Natural killer cell (primary cell): Measurements from ENCODE around the gene SPTLC1. TPM values are rescaled to one million over a fixed set of nuclear protein-coding genes. Genes with fewer than 3 reads are reported as not detected.

ENCODE experiments used
- ATAC-seq, 3 donors: fragments of 150-1000 bp in 2 of 3; fragments of 200-7000 bp in 1 of 3; cut with Tn5 transposase; 1 replicate in 1 of 3; 2 replicates in 2 of 3; pipeline ENCODE4 v1.10.0; 2021; ENCODE audit warnings: mild to moderate bottlenecking in 2 of 3, moderate library complexity in 2 of 3
- DNase-seq, 2 donors: peaks; one replicate each; pipeline versions ENCODE4 v3.0.0 to v3.0.0-alpha.2; 2013 to 2021; ENCODE audit warnings: mixed read lengths in 1 of 2
- H3K27ac ChIP-seq: one replicate; pipeline ENCODE4 v1.5.1; 2013; ENCODE audit warnings: mild to moderate bottlenecking, low read length
- H3K27me3 ChIP-seq: one replicate; pipeline ENCODE4 v1.6.1; 2013; ENCODE audit warnings: low read length; ENCODE audit not compliant: control insufficient read depth, insufficient read depth
- H3K36me3 ChIP-seq: one replicate; pipeline ENCODE4 v1.6.1; 2013; ENCODE audit warnings: low read length; ENCODE audit not compliant: control insufficient read depth, insufficient read depth
- H3K4me1 ChIP-seq: one replicate; pipeline ENCODE4 v1.6.1; 2013; ENCODE audit warnings: low read length; ENCODE audit not compliant: control insufficient read depth, insufficient read depth
- H3K4me3 ChIP-seq: one replicate; pipeline ENCODE4 v1.5.1; 2013; ENCODE audit warnings: low read length
- H3K9me3 ChIP-seq: one replicate; pipeline ENCODE4 v1.6.1; 2013; ENCODE audit warnings: low read length; ENCODE audit not compliant: control insufficient read depth, insufficient read depth
- H3K27ac Mint-ChIP-seq, 2 donors: one replicate each; pipeline ENCODE4 v1.8.0; 2022; ENCODE audit warnings: mild to moderate bottlenecking in 2 of 2, mixed read lengths in 2 of 2, moderate library complexity in 1 of 2
- H3K27me3 Mint-ChIP-seq, 2 donors: one replicate each; pipeline ENCODE4 v1.8.0; 2022; ENCODE audit warnings: low read depth in 2 of 2, mixed read lengths in 2 of 2
- H3K36me3 Mint-ChIP-seq: one replicate; pipeline ENCODE4 v1.8.0; 2022; ENCODE audit warnings: mixed read lengths
- H3K4me1 Mint-ChIP-seq, 2 donors: one replicate each; pipeline ENCODE4 v1.8.0; 2022; ENCODE audit warnings: mixed read lengths in 2 of 2
- H3K4me3 Mint-ChIP-seq: one replicate; pipeline ENCODE4 v1.8.0; 2022; ENCODE audit warnings: mild to moderate bottlenecking, moderate library complexity, mixed read lengths
- H3K9me3 Mint-ChIP-seq, 2 donors: one replicate each; pipeline ENCODE4 v1.8.0; 2022; ENCODE audit warnings: mixed read lengths in 2 of 2
- WGBS: methylation state at CpG from one replicate; pipeline ENCODE4 v1.1.7; 2013; ENCODE audit warnings: missing lambda C conversion rate; ENCODE audit not compliant: insufficient coverage; 5-methylcytosine and 5-hydroxymethylcytosine counted together
- intact Hi-C: fragments of 100-400 bp; cut with micrococcal nuclease; formaldehyde crosslinking; loops from one replicate; pipeline ENCODE4 v1.14.2; 2022
- total RNA-seq, 4 donors: library from RNA; stranded (reverse); fragments of 120-200 nt in 1 of 4; gene quantifications; one replicate each; pipeline versions ENCODE4 v1.2.3 to v1.2.4, GENCODE V29; 2013 to 2022
- TF ChIP-seq, protein P1 (sequence below): fragments of 200-600 bp; IDR thresholded peaks from one replicate; pipeline ENCODE4 v1.8.0; 2022; ENCODE audit warnings: antibody characterized with exemption

SPTLC1 gene
- total RNA-seq, 3 donors from 2014 or later (not counting 1 experiment from before 2014, with no cell fraction given) = 45.6 to 59.3 (median 47.8) TPM

- H3K36me3 Mint-ChIP-seq = no peaks in the 10 kb centered on the region
- no peaks in the 10 kb centered on the region for H3K36me3 ChIP-seq
- no peak overlapping the region for H3K27ac Mint-ChIP-seq
- no peak for ATAC-seq
- 87% methylated on average over 8 of the region's 8 CpGs for WGBS
- H3K9me3 ChIP-seq = no peaks in the 10 kb centered on the region
- no peak overlapping the region for H3K27ac ChIP-seq
- H3K4me3 ChIP-seq = no peak overlapping the region
- intact Hi-C loops = no loop called here
- H3K4me1 Mint-ChIP-seq = peaks cover 16 to 18% of the 10 kb centered on the region in 2 donors
- H3K27me3 Mint-ChIP-seq = peaks cover 35 to 44% of the 10 kb centered on the region in 2 donors
- H3K4me3 Mint-ChIP-seq = no peak overlapping the region
- DNase-seq = no peak
- TF ChIP-seq, protein P1, sequence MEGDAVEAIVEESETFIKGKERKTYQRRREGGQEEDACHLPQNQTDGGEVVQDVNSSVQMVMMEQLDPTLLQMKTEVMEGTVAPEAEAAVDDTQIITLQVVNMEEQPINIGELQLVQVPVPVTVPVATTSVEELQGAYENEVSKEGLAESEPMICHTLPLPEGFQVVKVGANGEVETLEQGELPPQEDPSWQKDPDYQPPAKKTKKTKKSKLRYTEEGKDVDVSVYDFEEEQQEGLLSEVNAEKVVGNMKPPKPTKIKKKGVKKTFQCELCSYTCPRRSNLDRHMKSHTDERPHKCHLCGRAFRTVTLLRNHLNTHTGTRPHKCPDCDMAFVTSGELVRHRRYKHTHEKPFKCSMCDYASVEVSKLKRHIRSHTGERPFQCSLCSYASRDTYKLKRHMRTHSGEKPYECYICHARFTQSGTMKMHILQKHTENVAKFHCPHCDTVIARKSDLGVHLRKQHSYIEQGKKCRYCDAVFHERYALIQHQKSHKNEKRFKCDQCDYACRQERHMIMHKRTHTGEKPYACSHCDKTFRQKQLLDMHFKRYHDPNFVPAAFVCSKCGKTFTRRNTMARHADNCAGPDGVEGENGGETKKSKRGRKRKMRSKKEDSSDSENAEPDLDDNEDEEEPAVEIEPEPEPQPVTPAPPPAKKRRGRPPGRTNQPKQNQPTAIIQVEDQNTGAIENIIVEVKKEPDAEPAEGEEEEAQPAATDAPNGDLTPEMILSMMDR = no peak
- peaks cover 8% of the 10 kb centered on the region for H3K27me3 ChIP-seq
- H3K4me1 ChIP-seq = peaks cover 11% of the 10 kb centered on the region
- no peaks in the 10 kb centered on the region for H3K9me3 Mint-ChIP-seq
These were observed 27.1 kb upstream of the SPTLC1 start for GRCh38 chr9:92142329-92142728.

- H3K9me3 ChIP-seq = no peaks in the 10 kb centered on the region
- peaks cover 6% of the 10 kb centered on the region for H3K27me3 ChIP-seq
- TF ChIP-seq, protein P1 = no peak
- Mint-ChIP-seq H3K9me3 (no peaks in the 10 kb centered on the region), H3K4me1 (peaks cover 15 to 16% of the 10 kb centered on the region in 2 donors), H3K27ac (no peak overlapping the region), H3K4me3 (peak overlapping the region; percentile 37), H3K27me3 (peaks cover 35 to 43% of the 10 kb centered on the region in 2 donors), H3K36me3 (no peaks in the 10 kb centered on the region)
- no peak overlapping the region for H3K4me3 ChIP-seq
- DNase-seq = no peak
- intact Hi-C loops = loop anchor here (2.0 kb wide), 2 partner anchors 297 to 493 kb away; no protein-coding TSS in a partner anchor
- 19% methylated on average over 62 of the region's 62 CpGs for WGBS
- ATAC-seq = no peak
- no peaks in the 10 kb centered on the region for H3K36me3 ChIP-seq
- no peak overlapping the region for H3K27ac ChIP-seq
- H3K4me1 ChIP-seq = peaks cover 11% of the 10 kb centered on the region
These were observed 26.2 kb upstream of the SPTLC1 start for GRCh38 chr9:92141144-92142129.

- no peaks in the 10 kb centered on the region for H3K9me3 ChIP-seq
- Mint-ChIP-seq H3K27me3 (peaks cover 35 to 38% of the 10 kb centered on the region in 2 donors), H3K27ac (no peak overlapping the region), H3K36me3 (no peaks in the 10 kb centered on the region), H3K4me1 (peaks cover 15 to 16% of the 10 kb centered on the region in 2 donors), H3K9me3 (no peaks in the 10 kb centered on the region), H3K4me3 (peak overlapping the region; percentile 37)
- no peak overlapping the region for H3K27ac ChIP-seq
- no peak for DNase-seq
- 2% methylated on average over 6 of the region's 6 CpGs for WGBS
- peaks cover 6% of the 10 kb centered on the region for H3K27me3 ChIP-seq
- ATAC-seq = no peak
- H3K4me3 ChIP-seq = no peak overlapping the region
- TF ChIP-seq, protein P1 = no peak
- H3K36me3 ChIP-seq = no peaks in the 10 kb centered on the region
- H3K4me1 ChIP-seq = peaks cover 11% of the 10 kb centered on the region
- intact Hi-C loops = loop anchor here (2.0 kb wide), 2 partner anchors 298 to 494 kb away; no protein-coding TSS in a partner anchor
These were observed 25.5 kb upstream of the SPTLC1 start for GRCh38 chr9:92140754-92141143.
